A673 (cell line): ENCODE results near the gene CGNL1. TPM values are rescaled to one million over a fixed set of nuclear protein-coding genes. Genes with fewer than 3 reads are reported as not detected.
A peak's percentile ranks its signal among the peaks of the same experiment; 100 is the strongest.

Experiments
- BruUV-seq: library from RNA; stranded (reverse); fragments of 400-500 nt; replicated peaks from 2 replicates; lab custom pipeline; 2021; lab: Mats Ljungman, UMichigan
- CTCF ChIA-PET: fragments of 300-600 bp; sonication (Branson Sonifier 250); formaldehyde crosslinking; loops from one replicate; lab custom pipeline; 2022; ENCODE audit warnings: antibody characterized with exemption; lab: Charles Lee
- POLR2A ChIA-PET: fragments of 300-600 bp; sonication (Branson Sonifier 250); formaldehyde crosslinking; loops from one replicate; lab custom pipeline; 2022; ENCODE audit warnings: antibody characterized with exemption; ENCODE audit not compliant: low non-redundant PET; lab: Charles Lee
- DNase-seq: peaks from one replicate; pipeline ENCODE4 v3.0.0-alpha.2; 2015; ENCODE audit warnings: low spot score
- H3K27ac ChIP-seq: fragments of 200-600 bp; sonication (generic); 2 replicates; pipeline ENCODE4 v1.5.1; 2016; ENCODE audit warnings: mixed run types, low read depth, mild to moderate bottlenecking, mixed read lengths, antibody characterized with exemption, low read length; ENCODE audit not compliant: poor library complexity, severe bottlenecking
- H3K27me3 ChIP-seq: fragments of 200-600 bp; sonication (generic); replicated peaks from 2 replicates; pipeline ENCODE4 v1.6.1; 2017; ENCODE audit warnings: mixed run types, low read depth, mild to moderate bottlenecking, mixed read lengths, antibody characterized with exemption, low read length; ENCODE audit not compliant: insufficient read depth, poor library complexity
- H3K36me3 ChIP-seq: fragments of 200-600 bp; sonication (generic); 2 replicates; pipeline ENCODE4 v1.6.1; 2016; ENCODE audit warnings: mixed run types, mild to moderate bottlenecking, mixed read lengths, antibody characterized with exemption, low read length; ENCODE audit not compliant: insufficient read depth, poor library complexity, severe bottlenecking
- H3K4me1 ChIP-seq: fragments of 200-600 bp; sonication (generic); 2 replicates; pipeline ENCODE4 v1.6.1; 2017; ENCODE audit warnings: mixed run types, mild to moderate bottlenecking, mixed read lengths, antibody characterized with exemption, low read length; ENCODE audit not compliant: insufficient read depth, poor library complexity, severe bottlenecking
- H3K4me3 ChIP-seq: fragments of 200-600 bp; sonication (generic); 2 replicates; pipeline ENCODE4 v1.5.1; 2016; ENCODE audit warnings: low read depth, mixed run types, mild to moderate bottlenecking, mixed read lengths, low read length; ENCODE audit not compliant: poor library complexity, severe bottlenecking
- H3K9me3 ChIP-seq: fragments of 200-600 bp; sonication (generic); 2 replicates; pipeline ENCODE4 v1.6.1; 2016; ENCODE audit warnings: mixed run types, low read depth, mild to moderate bottlenecking, mixed read lengths, antibody characterized with exemption, low read length; ENCODE audit not compliant: poor library complexity, severe bottlenecking
- EZH2 ChIP-seq: fragments of 200-600 bp; sonication (generic); IDR thresholded peaks from 2 replicates; pipeline ENCODE4 v1.6.1; 2017; ENCODE audit warnings: borderline replicate concordance, low read depth, mild to moderate bottlenecking, mixed read lengths, antibody characterized with exemption, low read length; ENCODE audit not compliant: poor library complexity, severe bottlenecking
- intact Hi-C: fragments of 100-400 bp; cut with micrococcal nuclease; formaldehyde crosslinking; loops from one replicate; pipeline ENCODE4 v1.10.0; 2022; ENCODE audit not compliant: unreplicated experiment
- total RNA-seq: library from RNA; stranded (reverse); gene quantifications from 2 replicates; pipeline ENCODE4 v1.2.3, GENCODE V29; 2021
- TF ChIP-seq, protein P1 (sequence below): fragments of 300-800, 200-600 bp; sonication (generic); conservative IDR thresholded peaks from 2 replicates; pipeline ENCODE4 v1.5.1; 2017; ENCODE audit warnings: low read depth, mild to moderate bottlenecking, antibody characterized with exemption, low read length, moderate library complexity, mixed read lengths

CGNL1 gene
- total RNA-seq, 1 experiment from 2014 or later = 0.58 TPM

DNA sequence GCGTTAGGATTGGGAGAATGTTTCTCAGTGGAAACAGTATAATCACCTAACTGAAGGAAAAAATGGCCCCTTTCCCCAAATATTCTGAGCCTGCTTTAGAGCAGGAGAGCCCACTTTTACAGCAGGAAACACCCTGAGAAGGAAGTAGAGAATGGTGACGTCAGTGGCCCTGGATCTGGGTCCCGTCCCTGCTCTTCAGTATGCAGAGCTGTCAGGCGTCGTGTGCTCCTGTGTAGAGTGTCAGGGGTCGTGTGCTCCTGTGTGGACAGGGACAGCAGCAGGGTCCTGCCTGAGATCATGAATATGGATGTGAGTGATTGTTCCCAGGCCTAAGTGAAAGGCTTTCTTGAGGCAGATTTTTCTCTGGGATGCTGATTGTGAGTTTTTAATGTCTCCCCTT, 45.2 kb downstream of the CGNL1 start:
- ChIA-PET CTCF (no interaction called here), POLR2A (no interaction called here)
- H3K9me3 ChIP-seq = no peaks in the 10 kb centered on the region
- no TSS peak for BruUV-seq
- H3K27me3 ChIP-seq = no peaks in the 10 kb centered on the region
- intact Hi-C loops = no loop called here
- no peak for DNase-seq
- no peaks in the 10 kb centered on the region for H3K36me3 ChIP-seq
- H3K4me3 ChIP-seq = no peak overlapping the region
- no peaks in the 10 kb centered on the region for H3K4me1 ChIP-seq
- no peak for TF ChIP-seq EZH2
- TF ChIP-seq, protein P1, sequence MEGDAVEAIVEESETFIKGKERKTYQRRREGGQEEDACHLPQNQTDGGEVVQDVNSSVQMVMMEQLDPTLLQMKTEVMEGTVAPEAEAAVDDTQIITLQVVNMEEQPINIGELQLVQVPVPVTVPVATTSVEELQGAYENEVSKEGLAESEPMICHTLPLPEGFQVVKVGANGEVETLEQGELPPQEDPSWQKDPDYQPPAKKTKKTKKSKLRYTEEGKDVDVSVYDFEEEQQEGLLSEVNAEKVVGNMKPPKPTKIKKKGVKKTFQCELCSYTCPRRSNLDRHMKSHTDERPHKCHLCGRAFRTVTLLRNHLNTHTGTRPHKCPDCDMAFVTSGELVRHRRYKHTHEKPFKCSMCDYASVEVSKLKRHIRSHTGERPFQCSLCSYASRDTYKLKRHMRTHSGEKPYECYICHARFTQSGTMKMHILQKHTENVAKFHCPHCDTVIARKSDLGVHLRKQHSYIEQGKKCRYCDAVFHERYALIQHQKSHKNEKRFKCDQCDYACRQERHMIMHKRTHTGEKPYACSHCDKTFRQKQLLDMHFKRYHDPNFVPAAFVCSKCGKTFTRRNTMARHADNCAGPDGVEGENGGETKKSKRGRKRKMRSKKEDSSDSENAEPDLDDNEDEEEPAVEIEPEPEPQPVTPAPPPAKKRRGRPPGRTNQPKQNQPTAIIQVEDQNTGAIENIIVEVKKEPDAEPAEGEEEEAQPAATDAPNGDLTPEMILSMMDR = no peak
- no peak overlapping the region for H3K27ac ChIP-seq

DNA sequence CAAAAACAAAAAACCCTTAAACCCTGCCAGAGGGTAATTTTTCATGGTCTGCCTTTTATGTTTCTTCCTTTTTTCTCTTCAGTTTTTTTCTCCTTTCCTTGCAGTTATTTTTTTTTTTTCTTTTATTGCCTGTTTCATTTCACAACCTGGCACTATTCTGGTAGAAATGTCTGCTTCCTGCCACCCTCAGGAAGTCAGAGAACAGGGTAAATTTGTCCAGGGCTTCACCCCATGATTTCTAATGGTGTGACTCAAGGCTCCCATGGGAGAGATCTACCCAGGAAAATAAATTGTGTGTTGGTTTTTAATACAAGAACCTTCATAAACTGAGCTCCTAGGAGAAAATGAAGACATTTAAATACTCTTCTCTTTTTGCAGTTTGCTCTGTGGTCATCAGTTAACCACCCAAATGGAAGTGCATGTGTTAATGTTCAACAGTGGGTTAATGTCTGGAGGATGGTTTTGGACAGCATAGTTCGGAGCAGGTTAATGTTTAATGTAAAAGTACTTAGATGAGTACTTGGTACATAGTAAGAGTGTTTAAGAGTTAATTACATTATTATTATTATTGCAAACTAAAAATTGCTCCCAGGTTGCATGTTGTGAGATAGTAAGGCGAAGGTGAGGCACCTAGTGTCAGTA, 45.9 kb downstream of the CGNL1 start:
- Histone ChIP-seq H3K4me1 (no peaks in the 10 kb centered on the region), H3K9me3 (no peaks in the 10 kb centered on the region), H3K4me3 (no peak overlapping the region), H3K36me3 (no peaks in the 10 kb centered on the region), H3K27ac (no peak overlapping the region), H3K27me3 (no peaks in the 10 kb centered on the region)
- TF ChIP-seq, protein P1 = no peak
- no peak for TF ChIP-seq EZH2
- BruUV-seq = no TSS peak
- DNase-seq = peak; percentile 37
- ChIA-PET CTCF (no interaction called here), POLR2A (no interaction called here)
- intact Hi-C loops = no loop called here

DNA sequence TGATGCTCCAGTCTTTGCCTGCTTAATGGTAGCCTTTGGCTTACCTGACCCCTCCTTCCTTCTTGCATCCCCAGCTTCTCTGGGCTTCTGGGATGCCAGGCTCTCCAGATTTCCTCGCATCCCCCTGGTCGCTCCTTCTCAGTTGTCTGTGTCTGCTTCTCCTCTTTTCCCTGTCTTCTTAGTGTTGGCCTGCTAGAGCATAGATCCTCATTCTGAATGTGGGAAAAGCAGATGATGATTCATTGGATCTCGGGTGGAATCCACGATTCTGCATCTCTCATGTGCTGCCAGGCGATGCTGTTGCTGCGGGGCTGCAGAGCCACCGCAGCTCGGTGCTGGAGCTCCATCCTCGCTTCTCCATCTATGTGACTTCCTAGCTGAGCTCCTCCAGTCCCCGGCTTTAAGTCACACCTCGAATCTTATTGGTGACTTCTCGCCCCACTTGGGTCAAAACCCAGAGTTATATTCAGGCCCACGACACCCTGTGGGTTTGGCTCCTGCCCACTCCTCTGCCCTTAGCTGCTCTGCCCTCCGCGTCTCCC, 47.4 kb downstream of the CGNL1 start:
- no peak for DNase-seq
- ChIA-PET POLR2A (no interaction called here), CTCF (no interaction called here)
- TF ChIP-seq, protein P1 = no peak
- no peak for TF ChIP-seq EZH2
- intact Hi-C loops = no loop called here
- H3K4me3 ChIP-seq = no peak overlapping the region
- no peaks in the 10 kb centered on the region for H3K36me3 ChIP-seq
- BruUV-seq = no TSS peak
- H3K4me1 ChIP-seq = no peaks in the 10 kb centered on the region
- H3K27me3 ChIP-seq = no peaks in the 10 kb centered on the region
- H3K9me3 ChIP-seq = no peaks in the 10 kb centered on the region
- no peak overlapping the region for H3K27ac ChIP-seq
